B cell (primary cell): ENCODE data around the gene PIF1. TPM values are rescaled to one million over a fixed set of nuclear protein-coding genes. Genes with fewer than 3 reads are reported as not detected.

ENCODE experiments used
- ATAC-seq: fragments of 200-7000 bp; cut with Tn5 transposase; one replicate; pipeline ENCODE4 v1.10.0; 2021; ENCODE audit warnings: low read depth, mild to moderate bottlenecking, moderate number of reproducible peaks, moderate library complexity
- CTCF ChIA-PET: fragments of 350-600 bp; sonication (Branson Sonifier 250); formaldehyde crosslinking; loops from one replicate; lab custom pipeline; 2021; ENCODE audit warnings: antibody characterized with exemption, inconsistent platforms; lab: Charles Lee
- POLR2A ChIA-PET: fragments of 350-600 bp; sonication (Branson Sonifier 250); formaldehyde crosslinking; loops from one replicate; lab custom pipeline; 2021; ENCODE audit warnings: antibody characterized with exemption; lab: Charles Lee
- DNase-seq: peaks from one replicate; pipeline ENCODE4 v3.0.0; 2013
- H2AFZ ChIP-seq: 2 replicates; pipeline ENCODE4 v1.6.1; 2012; ENCODE audit warnings: mild to moderate bottlenecking, low read depth, low read length; ENCODE audit not compliant: insufficient read depth, poor library complexity, severe bottlenecking
- H3K27ac ChIP-seq, 2 donors: 1 replicate in 1 of 2; 2 replicates in 1 of 2; pipeline ENCODE4 v1.5.1; 2012 to 2013; ENCODE audit warnings: low read length in 2 of 2, mild to moderate bottlenecking in 2 of 2, moderate library complexity in 1 of 2
- H3K27me3 ChIP-seq, 4 experiments: fragments of 200-600 bp in 1 of 4; sonication (generic) in 1 of 4; replicated peaks in 1 of 4; 1 replicate in 2 of 4; 2 replicates in 2 of 4; pipeline versions ENCODE4 v1.6.1 to v1.7.0; 2013 to 2016; ENCODE audit warnings: low read length in 3 of 4, mild to moderate bottlenecking in 2 of 4, mixed read lengths in 1 of 4, moderate library complexity in 1 of 4; ENCODE audit not compliant: insufficient read depth in 4 of 4, control insufficient read depth in 3 of 4; ENCODE audit errors: control extremely low read depth in 1 of 4
- H3K36me3 ChIP-seq, 2 experiments: replicated peaks in 1 of 2; 1 replicate in 1 of 2; 2 replicates in 1 of 2; pipeline versions ENCODE4 v1.6.1 to v1.7.1; 2013; ENCODE audit warnings: low read length in 1 of 2; ENCODE audit not compliant: insufficient read depth in 2 of 2, control insufficient read depth in 1 of 2; ENCODE audit errors: control extremely low read depth in 1 of 2, extremely low read depth in 1 of 2
- H3K4me1 ChIP-seq, 2 donors: fragments of 200-600 bp in 1 of 2; sonication (generic) in 1 of 2; 1 replicate in 1 of 2; 2 replicates in 1 of 2; pipeline versions ENCODE4 v1.5.1 to v1.6.1; 2013 to 2017; ENCODE audit warnings: low read length in 2 of 2; ENCODE audit not compliant: control insufficient read depth in 2 of 2, insufficient read depth in 2 of 2
- H3K4me2 ChIP-seq: replicated peaks from 2 replicates; pipeline ENCODE3; 2012; ENCODE audit warnings: mild to moderate bottlenecking, low read depth, low read length; ENCODE audit not compliant: poor library complexity, severe bottlenecking
- H3K4me3 ChIP-seq, 5 experiments: fragments of 200-600 bp in 1 of 5; sonication (generic) in 1 of 5; 1 replicate in 3 of 5; 2 replicates in 2 of 5; pipeline versions ENCODE4 v1.5.1 to v1.7.0; 2011 to 2016; ENCODE audit warnings: low read length in 4 of 5, mild to moderate bottlenecking in 4 of 5, low read depth in 2 of 5, control low read depth in 1 of 5, moderate library complexity in 1 of 5; ENCODE audit not compliant: insufficient read depth in 1 of 5; ENCODE audit errors: control extremely low read depth in 1 of 5, extremely low read depth in 1 of 5
- H3K79me2 ChIP-seq: fragments of 200-600 bp; sonication (generic); one replicate; pipeline ENCODE4 v1.6.0; 2016; ENCODE audit warnings: low read length; ENCODE audit not compliant: control insufficient read depth, insufficient read depth
- H3K9ac ChIP-seq: fragments of 200-600 bp; sonication (generic); 2 replicates; pipeline ENCODE4 v1.6.1; 2017; ENCODE audit warnings: mild to moderate bottlenecking, low read length, moderate library complexity
- H3K9me3 ChIP-seq, 3 donors: one replicate each; pipeline versions ENCODE4 v1.6.1 to v1.7.1; 2013; ENCODE audit warnings: low read length in 2 of 3; ENCODE audit not compliant: control insufficient read depth in 2 of 3, insufficient read depth in 1 of 3; ENCODE audit errors: control extremely low read depth in 1 of 3
- H4K20me1 ChIP-seq: 2 replicates; pipeline ENCODE4 v1.6.0; 2012; ENCODE audit warnings: mild to moderate bottlenecking, low read length; ENCODE audit not compliant: insufficient read depth, control insufficient read depth, poor library complexity, severe bottlenecking
- H3K27ac Mint-ChIP-seq: one replicate; pipeline ENCODE4 v1.8.0; 2021; ENCODE audit warnings: mixed read lengths
- H3K27me3 Mint-ChIP-seq: one replicate; pipeline ENCODE4 v1.8.0; 2021; ENCODE audit warnings: mixed read lengths
- H3K4me1 Mint-ChIP-seq: one replicate; pipeline ENCODE4 v1.8.0; 2021; ENCODE audit warnings: mixed read lengths
- H3K4me3 Mint-ChIP-seq: one replicate; pipeline ENCODE4 v1.8.0; 2021; ENCODE audit warnings: mixed read lengths
- H3K9me3 Mint-ChIP-seq: one replicate; pipeline ENCODE4 v1.8.0; 2022; ENCODE audit warnings: mixed read lengths; ENCODE audit not compliant: insufficient read depth
- CTCF ChIP-seq: fragments of 200-600 bp; IDR thresholded peaks from one replicate; pipeline ENCODE4 v1.8.0; 2022; ENCODE audit warnings: antibody characterized with exemption, mild to moderate bottlenecking
- EZH2 ChIP-seq: IDR thresholded peaks from 2 replicates; pipeline ENCODE4 v1.6.1; 2012; ENCODE audit warnings: borderline replicate concordance, low read depth, mild to moderate bottlenecking, moderate library complexity, low read length; ENCODE audit not compliant: insufficient read depth, poor library complexity, severe bottlenecking
- WGBS: methylation state at CpG from one replicate; pipeline ENCODE4 v1.1.5; 2013; ENCODE audit warnings: missing lambda C conversion rate; ENCODE audit not compliant: insufficient coverage; 5-methylcytosine and 5-hydroxymethylcytosine counted together
- intact Hi-C: fragments of 100-400 bp; cut with micrococcal nuclease; formaldehyde crosslinking; loops from one replicate; pipeline ENCODE4 v1.10.0; 2022
- polyA plus RNA-seq: library from polyadenylated mRNA; depleted of rRNA; stranded (reverse); fragments of >200 nt; gene quantifications from 2 replicates; pipeline ENCODE4 v1.2.3, GENCODE V29; 2012
- total RNA-seq, 2 donors: library from RNA; stranded (reverse); fragments of 120-200 nt in 1 of 2; gene quantifications; 1 replicate in 1 of 2; 2 replicates in 1 of 2; pipeline versions ENCODE4 v1.2.3 to v1.2.4, GENCODE V29; 2013 to 2022

PIF1 gene
- total and polyA plus RNA-seq, 2 donors (not counting 1 experiment from before 2014, with no cell fraction given), result 2.0 to 6.2 TPM

GRCh38 chr15:64841344-64842095, 16.1 kb upstream of the PIF1 start, which contains the start of gene PLEKHO2:
PLEKHO2 (plus strand) TSS chr15:64841915; CDS start chr15:64842017, 102 bp downstream.
- H3K4me1 Mint-ChIP-seq, result peaks cover 58% of the 10 kb centered on the region
- ChIA-PET CTCF (interaction anchor here (0.7 to 7.5 kb wide), 8 partner anchors 9 to 132 kb away, joined by 3 to 81 read pairs (median 8); partner anchors contain the start of gene PIF1), POLR2A (interaction anchor here (0.5 to 3.0 kb wide), 5 partner anchors 15 to 147 kb away, joined by 4 to 32 read pairs (median 5); partner anchors contain the start of gene PIF1)
- Histone ChIP-seq H4K20me1 (peaks cover 31% of the 10 kb centered on the region), H3K9me3 (no peaks in the 10 kb centered on the region), H3K79me2 (peaks cover 48% of the 10 kb centered on the region), H3K4me1 (peaks cover 46 to 53% of the 10 kb centered on the region in 2 donors), H3K4me3 (peak within 1 kb of the TSS; percentile 67 to 88 (median 72)), H3K9ac (peak within 1 kb of the TSS; percentile 93), H3K27me3 (no peaks in the 10 kb centered on the region), H3K36me3 (peaks cover 0 to 1% of the 10 kb centered on the region in 2 experiments), H3K27ac (peak within 1 kb of the TSS; percentile 65 to 85), H3K4me2 (peak within 1 kb of the TSS; percentile 96), H2AFZ (peak within 1 kb of the TSS; percentile 71)
- intact Hi-C loops, result loop anchor here (1.0 to 5.0 kb wide), 3 partner anchors 16 to 151 kb away; partner anchors contain the start of gene PIF1
- ATAC-seq, result peak; percentile 76
- peak; percentile 90 for DNase-seq
- 0% methylated on average over 51 of the region's 75 CpGs for WGBS
- H3K27ac Mint-ChIP-seq, result peak within 1 kb of the TSS; percentile 84
- no peaks in the 10 kb centered on the region for H3K9me3 Mint-ChIP-seq
- TF ChIP-seq CTCF, result peak; percentile 53
- TF ChIP-seq EZH2, result no peak
- H3K27me3 Mint-ChIP-seq, result no peaks in the 10 kb centered on the region
- peak within 1 kb of the TSS; percentile 91 for H3K4me3 Mint-ChIP-seq

- H3K9me3 ChIP-seq, result no peaks in the 10 kb centered on the region
- no peak for DNase-seq
- peaks cover 42% of the 10 kb centered on the region for H3K79me2 ChIP-seq
- H3K36me3 ChIP-seq, result no peaks in the 10 kb centered on the region
- TF ChIP-seq CTCF (no peak), EZH2 (no peak)
- Mint-ChIP-seq H3K4me3 (peak overlapping the region; percentile 91), H3K27me3 (no peaks in the 10 kb centered on the region), H3K9me3 (no peaks in the 10 kb centered on the region), H3K27ac (peak overlapping the region; percentile 84), H3K4me1 (peaks cover 58% of the 10 kb centered on the region)
- ATAC-seq, result no peak
- peak overlapping the region; percentile 68 for H2AFZ ChIP-seq
- intact Hi-C loops, result loop anchor here (1.0 to 5.0 kb wide), 3 partner anchors 16 to 151 kb away; partner anchors contain the start of gene PIF1
- CTCF ChIA-PET, result interaction anchor here (0.7 to 7.5 kb wide), 9 partner anchors 9 to 133 kb away, joined by 3 to 81 read pairs (median 4); partner anchors contain the start of gene PIF1
- H3K9ac ChIP-seq, result peak overlapping the region; percentile 59
- H3K27me3 ChIP-seq, result no peaks in the 10 kb centered on the region
- H3K4me2 ChIP-seq, result peak overlapping the region; percentile 96
- peak overlapping the region; percentile 4 to 86 (median 67) for H3K4me3 ChIP-seq
- H3K27ac ChIP-seq, result peak overlapping the region; percentile 61 to 63
- H4K20me1 ChIP-seq, result peaks cover 27% of the 10 kb centered on the region
- H3K4me1 ChIP-seq, result peaks cover 43 to 51% of the 10 kb centered on the region in 2 donors
- 2% methylated on average over 11 of the region's 12 CpGs for WGBS
- POLR2A ChIA-PET, result interaction anchor here (0.7 to 3.0 kb wide), 5 partner anchors 14 to 1431 kb away, joined by 4 to 32 read pairs (median 6); partner anchors contain the start of gene PIF1
Measured at GRCh38 chr15:64841060-64841343, 15.6 kb upstream of the PIF1 start.
